ENCODE measurements around the gene BIRC5. TPM values are rescaled to one million over a fixed set of nuclear protein-coding genes. Genes with fewer than 3 reads are reported as not detected.

BIRC5 gene
- total RNA-seq, 2 donors from 2014 or later: 15.2 to 77.1 TPM

GRCh38 chr17:78174346-78174869 is 39.6 kb upstream of the BIRC5 start:
- Histone ChIP-seq H3K9ac (ENCODE audit: low read depth in 2 of 2, low read length in 2 of 2) (peak overlapping the region; percentile 62 to 68), H3K9me3 (no peaks in the 10 kb centered on the region), H3K27me3 (no peaks in the 10 kb centered on the region), H3K4me3 (no peak overlapping the region), H3K36me3 (no peaks in the 10 kb centered on the region), H3K27ac (peak overlapping the region; percentile 88), H3K4me1 (peaks cover 71% of the 10 kb centered on the region)
- intact Hi-C loops (cut with DNase I): loop anchor here (5.0 kb wide), 1 partner anchor 47 kb away; the partner anchor contains the start of gene TMC6
- DNase-seq: peak; percentile 92
- TF ChIP-seq, protein P1, sequence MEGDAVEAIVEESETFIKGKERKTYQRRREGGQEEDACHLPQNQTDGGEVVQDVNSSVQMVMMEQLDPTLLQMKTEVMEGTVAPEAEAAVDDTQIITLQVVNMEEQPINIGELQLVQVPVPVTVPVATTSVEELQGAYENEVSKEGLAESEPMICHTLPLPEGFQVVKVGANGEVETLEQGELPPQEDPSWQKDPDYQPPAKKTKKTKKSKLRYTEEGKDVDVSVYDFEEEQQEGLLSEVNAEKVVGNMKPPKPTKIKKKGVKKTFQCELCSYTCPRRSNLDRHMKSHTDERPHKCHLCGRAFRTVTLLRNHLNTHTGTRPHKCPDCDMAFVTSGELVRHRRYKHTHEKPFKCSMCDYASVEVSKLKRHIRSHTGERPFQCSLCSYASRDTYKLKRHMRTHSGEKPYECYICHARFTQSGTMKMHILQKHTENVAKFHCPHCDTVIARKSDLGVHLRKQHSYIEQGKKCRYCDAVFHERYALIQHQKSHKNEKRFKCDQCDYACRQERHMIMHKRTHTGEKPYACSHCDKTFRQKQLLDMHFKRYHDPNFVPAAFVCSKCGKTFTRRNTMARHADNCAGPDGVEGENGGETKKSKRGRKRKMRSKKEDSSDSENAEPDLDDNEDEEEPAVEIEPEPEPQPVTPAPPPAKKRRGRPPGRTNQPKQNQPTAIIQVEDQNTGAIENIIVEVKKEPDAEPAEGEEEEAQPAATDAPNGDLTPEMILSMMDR (IDR thresholded peaks at IDR 0.05): peak; percentile 42

- intact Hi-C loops (cut with DNase I): loop anchor here (5.0 kb wide), 2 partner anchors 48 to 63 kb away; partner anchors contain the start of gene TMC6
- TF ChIP-seq, protein P1 (IDR thresholded peaks at IDR 0.05): no peak
- H3K9me3 ChIP-seq: no peaks in the 10 kb centered on the region
- peaks cover 66% of the 10 kb centered on the region for H3K4me1 ChIP-seq
- peak overlapping the region; percentile 31 to 68 for H3K9ac ChIP-seq (ENCODE audit: low read depth in 2 of 2, low read length in 2 of 2)
- peak; percentile 69 for DNase-seq
- no peaks in the 10 kb centered on the region for H3K27me3 ChIP-seq
- no peaks in the 10 kb centered on the region for H3K36me3 ChIP-seq
- peak overlapping the region; percentile 88 for H3K27ac ChIP-seq
- H3K4me3 ChIP-seq: no peak overlapping the region
Measured at GRCh38 chr17:78174870-78175642, 39.0 kb upstream of the BIRC5 start.

DNA sequence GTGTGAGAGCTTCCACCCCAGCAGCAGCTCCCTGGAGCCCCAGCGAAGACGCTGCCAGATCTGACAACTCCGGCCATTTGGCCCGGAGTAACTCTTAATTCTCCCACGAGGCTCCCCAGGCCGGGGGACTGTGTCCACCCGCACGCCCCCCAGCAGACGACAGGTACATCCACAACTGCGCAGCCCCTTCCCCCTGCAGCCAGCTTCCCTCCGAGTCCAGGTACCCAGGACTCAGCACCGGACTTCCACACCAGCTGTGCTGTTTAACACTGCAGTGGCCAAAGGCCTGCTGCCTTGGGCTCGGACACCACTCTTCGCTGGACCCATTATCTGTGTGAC is 38.4 kb upstream of the BIRC5 start:
- no peak overlapping the region for H3K4me3 ChIP-seq

DNA sequence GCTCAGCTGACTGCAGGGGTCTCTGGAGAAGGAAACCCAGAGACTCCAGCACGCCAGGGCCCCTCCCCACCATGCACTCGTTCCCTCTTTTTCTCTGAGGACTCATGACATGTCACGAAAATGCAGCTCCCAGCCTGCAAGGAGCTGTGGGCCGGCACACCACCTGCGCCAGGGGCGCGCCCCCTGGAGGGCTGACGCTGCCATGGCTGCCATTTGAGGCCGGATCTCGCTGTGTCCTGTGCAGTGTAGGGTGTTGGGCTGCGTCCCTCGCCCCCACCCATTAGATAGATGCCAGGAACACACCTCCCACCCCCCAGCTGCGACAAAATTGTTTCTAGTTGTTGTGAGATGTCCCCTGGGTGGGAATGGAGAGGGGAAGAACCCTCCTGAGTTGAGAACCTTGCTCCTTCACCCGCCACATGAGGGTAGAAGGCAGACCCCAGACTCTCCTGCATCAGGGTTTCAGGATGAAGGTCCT is 37.5 kb upstream of the BIRC5 start:
- TF ChIP-seq, protein P1 (IDR thresholded peaks at IDR 0.05): peak; percentile 96
- intact Hi-C loops (cut with DNase I): loop anchor here (5.0 kb wide), 1 partner anchor 64 kb away; no protein-coding TSS in a partner anchor
- no peaks in the 10 kb centered on the region for H3K27me3 ChIP-seq
- no peaks in the 10 kb centered on the region for H3K36me3 ChIP-seq
- DNase-seq: peak; percentile 84
- peaks cover 53% of the 10 kb centered on the region for H3K4me1 ChIP-seq
- H3K9ac ChIP-seq (ENCODE audit: low read depth in 2 of 2, low read length in 2 of 2): peak overlapping the region in 1 of 2 donors; percentile 68
- no peak overlapping the region for H3K4me3 ChIP-seq
- no peaks in the 10 kb centered on the region for H3K9me3 ChIP-seq
- peak overlapping the region; percentile 28 for H3K27ac ChIP-seq

More for the DNA sequence above, 38.4 kb upstream of the BIRC5 start:
- no peaks in the 10 kb centered on the region for H3K27me3 ChIP-seq
- no peaks in the 10 kb centered on the region for H3K9me3 ChIP-seq
- TF ChIP-seq, protein P1 (IDR thresholded peaks at IDR 0.05): no peak
- H3K4me1 ChIP-seq: peaks cover 63% of the 10 kb centered on the region
- DNase-seq: no peak
- intact Hi-C loops (cut with DNase I): loop anchor here (5.0 kb wide), 1 partner anchor 63 kb away; no protein-coding TSS in a partner anchor
- H3K9ac ChIP-seq (ENCODE audit: low read depth in 2 of 2, low read length in 2 of 2): peak overlapping the region in 1 of 2 donors; percentile 68
- peak overlapping the region; percentile 88 for H3K27ac ChIP-seq
- H3K36me3 ChIP-seq: no peaks in the 10 kb centered on the region

GRCh38 chr17:78179372-78179771 is 34.7 kb upstream of the BIRC5 start:
- Histone ChIP-seq H3K4me1 (peaks cover 27% of the 10 kb centered on the region), H3K27ac (peak overlapping the region; percentile 10), H3K27me3 (no peaks in the 10 kb centered on the region), H3K36me3 (no peaks in the 10 kb centered on the region), H3K4me3 (no peak overlapping the region), H3K9ac (ENCODE audit: low read depth in 2 of 2, low read length in 2 of 2) (no peak overlapping the region), H3K9me3 (no peaks in the 10 kb centered on the region)
- DNase-seq: no peak
- TF ChIP-seq, protein P1 (IDR thresholded peaks at IDR 0.05): no peak
- intact Hi-C loops (cut with DNase I): loop anchor here (5.0 kb wide), 1 partner anchor 67 kb away; no protein-coding TSS in a partner anchor

Measured in colonic mucosa (tissue), 4 donors.